Measurements from ENCODE around the gene PPP1R15B. TPM values are rescaled to one million over a fixed set of nuclear protein-coding genes. Genes with fewer than 3 reads are reported as not detected.

PPP1R15B gene
- total RNA-seq, 6 experiments from 2014 or later, result 27.4 to 34.8 (median 30.9) TPM

DNA sequence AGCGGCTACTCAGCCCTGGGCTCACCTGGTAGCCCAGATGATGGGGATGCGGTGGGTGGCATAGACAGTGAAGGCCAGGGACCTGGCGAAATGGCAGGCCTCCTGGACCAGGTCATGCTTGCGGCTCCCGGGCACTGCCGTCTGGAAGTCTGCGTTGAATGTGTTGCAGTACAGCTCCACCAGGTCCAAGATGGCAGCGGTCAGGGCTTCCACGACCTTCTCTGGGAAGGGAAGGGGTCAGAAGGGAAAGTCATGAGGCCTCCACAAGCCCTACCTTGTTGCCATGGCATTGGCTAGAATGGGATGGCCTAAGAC, 44.2 kb upstream of the PPP1R15B start:
- H3K36me3 Mint-ChIP-seq (ENCODE audit: low read depth), result no peaks in the 10 kb centered on the region
- H3K9me3 Mint-ChIP-seq, result no peaks in the 10 kb centered on the region
- DNase-seq, result no peak
- TF ChIP-seq, protein P1, sequence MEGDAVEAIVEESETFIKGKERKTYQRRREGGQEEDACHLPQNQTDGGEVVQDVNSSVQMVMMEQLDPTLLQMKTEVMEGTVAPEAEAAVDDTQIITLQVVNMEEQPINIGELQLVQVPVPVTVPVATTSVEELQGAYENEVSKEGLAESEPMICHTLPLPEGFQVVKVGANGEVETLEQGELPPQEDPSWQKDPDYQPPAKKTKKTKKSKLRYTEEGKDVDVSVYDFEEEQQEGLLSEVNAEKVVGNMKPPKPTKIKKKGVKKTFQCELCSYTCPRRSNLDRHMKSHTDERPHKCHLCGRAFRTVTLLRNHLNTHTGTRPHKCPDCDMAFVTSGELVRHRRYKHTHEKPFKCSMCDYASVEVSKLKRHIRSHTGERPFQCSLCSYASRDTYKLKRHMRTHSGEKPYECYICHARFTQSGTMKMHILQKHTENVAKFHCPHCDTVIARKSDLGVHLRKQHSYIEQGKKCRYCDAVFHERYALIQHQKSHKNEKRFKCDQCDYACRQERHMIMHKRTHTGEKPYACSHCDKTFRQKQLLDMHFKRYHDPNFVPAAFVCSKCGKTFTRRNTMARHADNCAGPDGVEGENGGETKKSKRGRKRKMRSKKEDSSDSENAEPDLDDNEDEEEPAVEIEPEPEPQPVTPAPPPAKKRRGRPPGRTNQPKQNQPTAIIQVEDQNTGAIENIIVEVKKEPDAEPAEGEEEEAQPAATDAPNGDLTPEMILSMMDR (IDR thresholded peaks at IDR 0.05), result no peak
- peaks cover 16% of the 10 kb centered on the region for H3K27me3 Mint-ChIP-seq (ENCODE audit: insufficient read depth)
- no peak overlapping the region for H3K27ac Mint-ChIP-seq
- H3K4me1 Mint-ChIP-seq (ENCODE audit: low read depth), result no peaks in the 10 kb centered on the region
- no peak overlapping the region for H3K4me3 Mint-ChIP-seq

DNA sequence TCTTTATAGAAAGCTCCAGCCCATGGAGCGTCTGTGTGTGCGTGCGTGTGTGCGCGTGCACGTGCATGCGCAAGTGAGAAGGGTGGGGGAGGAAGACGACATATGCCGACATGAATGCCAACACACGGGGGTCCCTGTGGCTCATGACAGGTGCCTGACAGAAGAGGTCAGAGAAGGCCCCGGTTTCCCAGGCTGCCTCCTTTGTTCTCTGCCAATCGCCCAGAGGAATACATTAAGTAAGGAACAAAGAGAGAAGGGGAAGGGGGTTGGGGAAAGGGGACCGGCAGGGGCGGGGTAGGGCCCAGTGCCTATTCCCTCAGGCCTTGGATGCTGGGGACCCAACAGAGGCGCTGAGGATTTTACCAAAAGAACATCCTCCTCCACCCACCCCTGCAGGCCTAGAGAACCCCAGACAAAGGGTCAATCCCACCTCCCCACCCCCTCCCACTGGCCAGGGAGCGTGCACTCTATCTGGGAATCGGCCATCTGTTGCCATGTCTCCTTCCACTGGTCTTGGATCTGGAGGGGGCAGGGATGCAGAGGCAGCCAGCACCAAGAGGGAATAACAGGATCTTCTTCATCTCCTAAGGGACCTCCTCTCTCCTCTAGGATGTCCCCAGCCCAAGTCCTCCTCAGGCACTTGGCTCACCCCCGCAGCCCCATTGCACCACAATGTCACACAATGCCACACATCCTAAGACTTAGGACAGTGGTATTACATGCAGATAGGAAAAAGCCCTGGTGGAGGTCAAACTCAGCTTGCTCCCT, 43.6 kb upstream of the PPP1R15B start:
- Mint-ChIP-seq H3K4me3 (no peak overlapping the region), H3K27ac (no peak overlapping the region), H3K9me3 (no peaks in the 10 kb centered on the region), H3K27me3 (ENCODE audit: insufficient read depth) (peaks cover 12% of the 10 kb centered on the region), H3K4me1 (ENCODE audit: low read depth) (no peaks in the 10 kb centered on the region), H3K36me3 (ENCODE audit: low read depth) (no peaks in the 10 kb centered on the region)
- DNase-seq, result no peak
- TF ChIP-seq, protein P1 (IDR thresholded peaks at IDR 0.05), result no peak

DNA sequence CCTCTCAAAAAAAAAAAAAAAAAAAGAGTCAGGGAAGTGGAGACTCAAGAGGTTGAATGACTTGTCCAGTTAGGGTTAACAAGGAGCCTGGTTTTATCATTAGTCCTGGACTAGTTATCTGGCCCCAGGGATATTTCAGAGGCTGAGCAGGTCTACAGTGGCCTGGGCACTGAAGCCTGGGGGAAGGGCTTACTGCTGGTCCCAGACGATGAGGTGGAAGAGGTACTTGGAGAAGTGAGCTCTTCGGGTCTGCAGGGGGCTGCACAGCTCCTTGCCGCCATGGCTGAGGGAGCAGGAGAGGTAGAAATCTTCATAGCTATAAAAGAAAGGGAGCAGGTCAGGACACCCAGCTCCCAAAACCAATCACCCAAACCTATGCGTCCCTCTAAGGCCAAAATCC, 42.9 kb upstream of the PPP1R15B start:
- TF ChIP-seq, protein P1 (IDR thresholded peaks at IDR 0.05), result no peak
- Mint-ChIP-seq H3K4me1 (ENCODE audit: low read depth) (no peaks in the 10 kb centered on the region), H3K27me3 (ENCODE audit: insufficient read depth) (peaks cover 12% of the 10 kb centered on the region), H3K27ac (no peak overlapping the region), H3K9me3 (no peaks in the 10 kb centered on the region), H3K4me3 (no peak overlapping the region), H3K36me3 (ENCODE audit: low read depth) (no peaks in the 10 kb centered on the region)
- no peak for DNase-seq

DNA sequence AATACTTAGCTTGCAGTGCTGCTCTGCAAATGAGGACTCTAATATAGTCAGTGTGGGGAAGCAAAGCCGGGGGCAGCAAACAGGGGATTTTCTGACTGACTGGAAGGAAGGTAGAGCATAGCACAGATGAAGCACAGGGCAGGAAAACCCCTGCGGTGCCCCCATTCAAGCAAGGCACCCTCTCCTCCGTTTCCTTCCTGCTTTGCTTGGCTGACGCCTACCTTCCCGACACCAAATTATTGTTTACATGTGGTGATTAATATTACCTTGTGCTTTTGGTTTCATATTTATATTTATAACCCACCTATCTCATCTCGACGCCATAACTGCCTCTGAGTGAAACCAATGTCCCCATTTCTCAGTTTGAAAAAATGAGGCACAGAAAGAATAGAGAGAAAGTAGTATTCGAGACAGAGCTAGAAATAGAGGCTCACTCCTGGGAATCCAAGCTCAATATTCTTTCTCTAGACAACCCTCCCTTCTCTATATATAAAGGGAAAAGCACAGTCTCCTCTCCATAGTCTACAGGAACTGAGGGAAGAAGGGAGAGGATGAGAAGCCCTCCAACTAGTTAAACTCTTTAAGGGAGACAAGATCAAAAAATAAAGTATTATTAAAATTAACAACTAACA, 41.6 kb upstream of the PPP1R15B start:
- H3K4me1 Mint-ChIP-seq (ENCODE audit: low read depth), result 0 out of 2 replicates have a peak, but pooled peaks cover 6% of the 10 kb centered on the region
- DNase-seq, result no peak
- H3K4me3 Mint-ChIP-seq, result no peak overlapping the region
- H3K27ac Mint-ChIP-seq, result no peak overlapping the region
- H3K36me3 Mint-ChIP-seq (ENCODE audit: low read depth), result no peaks in the 10 kb centered on the region
- H3K27me3 Mint-ChIP-seq (ENCODE audit: insufficient read depth), result peaks cover 10% of the 10 kb centered on the region
- TF ChIP-seq, protein P1 (IDR thresholded peaks at IDR 0.05), result no peak
- H3K9me3 Mint-ChIP-seq, result no peaks in the 10 kb centered on the region

DNA sequence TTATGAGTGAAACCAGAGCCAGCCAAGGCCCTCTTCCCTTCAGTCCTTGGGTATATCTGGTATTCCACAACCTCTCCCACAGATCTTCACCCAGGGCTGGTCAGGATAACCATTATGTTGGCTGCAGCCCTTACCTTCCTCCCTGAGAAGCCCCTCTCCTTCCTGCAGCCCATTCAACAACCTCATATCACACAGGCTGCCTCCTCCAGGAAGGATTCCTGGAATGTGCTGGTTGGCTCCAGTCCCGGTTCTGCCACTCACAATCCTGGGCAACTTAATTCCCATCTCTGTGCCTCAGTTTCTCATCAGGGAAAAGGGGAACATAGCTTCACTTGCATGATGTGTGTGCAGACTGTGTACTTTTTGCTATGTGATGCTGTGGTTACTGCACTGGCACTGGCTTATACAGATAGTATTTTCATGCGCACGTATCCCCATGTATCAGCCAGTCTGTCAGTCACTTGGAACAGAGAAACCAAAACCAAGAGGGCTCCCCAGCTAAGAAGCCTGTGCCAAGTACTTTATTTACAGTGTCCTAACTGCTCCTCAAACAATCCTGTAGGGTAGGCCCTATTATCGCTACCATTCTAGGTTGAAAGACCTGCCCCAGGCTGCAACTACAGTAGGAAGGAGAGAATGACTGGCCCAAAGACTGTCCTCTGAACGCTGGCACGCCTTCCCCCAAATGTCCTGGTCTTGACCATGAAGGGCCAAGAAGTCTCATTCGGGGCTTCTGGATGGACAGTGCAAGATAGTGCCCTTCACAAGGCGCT, 39.9 kb upstream of the PPP1R15B start:
- Mint-ChIP-seq H3K4me1 (ENCODE audit: low read depth) (0 out of 2 replicates have a peak, but pooled peaks cover 6% of the 10 kb centered on the region), H3K4me3 (no peak overlapping the region), H3K36me3 (ENCODE audit: low read depth) (no peaks in the 10 kb centered on the region), H3K27me3 (ENCODE audit: insufficient read depth) (peaks cover 8% of the 10 kb centered on the region), H3K9me3 (no peaks in the 10 kb centered on the region), H3K27ac (no peak overlapping the region)
- no peak for DNase-seq
- TF ChIP-seq, protein P1 (IDR thresholded peaks at IDR 0.05), result no peak
